GM13976 (cell line): ENCODE data around the gene CWC27.
"Not testable (repeated sequence)": the region's sequence is repeated elsewhere in the genome, so short reads cannot be mapped to it uniquely, and the experiment has no call there.

ENCODE experiments used
- DNase-seq: peaks from one replicate; pipeline ENCODE4 v3.0.0; 2012; ENCODE audit warnings: low spot score
- CTCF ChIP-seq: IDR thresholded peaks from 2 replicates; pipeline ENCODE4 v1.5.1; 2012; ENCODE audit warnings: borderline replicate concordance, mild to moderate bottlenecking; ENCODE audit not compliant: insufficient read depth; ENCODE audit errors: extremely low read depth, missing control alignments, control extremely low read depth
- in situ Hi-C: fragments of 300-500 bp; cut with MboI; formaldehyde crosslinking; loops from one replicate; pipeline ENCODE4 v1.12.0; 2022; ENCODE audit warnings: low sequenced_read_pairs, mixed read lengths, inconsistent platforms; ENCODE audit not compliant: unreplicated experiment

The CWC27 gene

GRCh38 chr5:64930672-64931318 lies 162.1 kb downstream of the CWC27 start:
- no peak for DNase-seq
- TF ChIP-seq CTCF: no peak
- in situ Hi-C loops: loop anchor here (25.0 kb wide), 1 partner anchor 293 kb away; no protein-coding TSS in a partner anchor

GRCh38 chr5:64939422-64939771 lies 170.7 kb downstream of the CWC27 start:
- not testable (repeated sequence) for DNase-seq
- in situ Hi-C loops: loop anchor here (25.0 kb wide), 1 partner anchor 302 kb away; no protein-coding TSS in a partner anchor

GRCh38 chr5:64939772-64940510 lies 171.2 kb downstream of the CWC27 start:
- no peak for DNase-seq

GRCh38 chr5:64942460-64942859 lies 173.7 kb downstream of the CWC27 start:
- TF ChIP-seq CTCF: no peak
- no peak for DNase-seq

More at GRCh38 chr5:64939772-64940510, 171.2 kb downstream of the CWC27 start:
- no peak for TF ChIP-seq CTCF
- in situ Hi-C loops: loop anchor here (25.0 kb wide), 1 partner anchor 303 kb away; no protein-coding TSS in a partner anchor

GRCh38 chr5:64944868-64945267 lies 176.1 kb downstream of the CWC27 start:
- no peak for DNase-seq
- in situ Hi-C loops: loop anchor here (25.0 kb wide), 1 partner anchor 308 kb away; no protein-coding TSS in a partner anchor
- TF ChIP-seq CTCF: no peak

More at GRCh38 chr5:64942460-64942859, 173.7 kb downstream of the CWC27 start:
- in situ Hi-C loops: loop anchor here (25.0 kb wide), 1 partner anchor 305 kb away; no protein-coding TSS in a partner anchor

- no peak for TF ChIP-seq CTCF
- in situ Hi-C loops: loop anchor here (25.0 kb wide), 1 partner anchor 310 kb away; no protein-coding TSS in a partner anchor
- no peak for DNase-seq
Observed at GRCh38 chr5:64947031-64947430, 178.3 kb downstream of the CWC27 start.

- TF ChIP-seq CTCF: no peak
- in situ Hi-C loops: loop anchor here (25.0 kb wide), 1 partner anchor 310 kb away; no protein-coding TSS in a partner anchor
- no peak for DNase-seq
Observed at GRCh38 chr5:64947801-64948200, 179.1 kb downstream of the CWC27 start.
